Transverse colon (tissue), 4 donors: ENCODE data around the gene RAB1A.

Experiments
- CTCF ChIP-seq, 5 experiments: fragments of 200-600 bp in 3 of 5; fragments of 450-650 bp in 2 of 5; sonication (generic) in 3 of 5; IDR thresholded peaks; 1 replicate in 2 of 5; 2 replicates in 3 of 5; pipeline ENCODE4 v1.5.1; 2016 to 2017; ENCODE audit warnings: antibody characterized with exemption in 5 of 5, inconsistent platforms in 3 of 5, mild to moderate bottlenecking in 2 of 5, moderate library complexity in 1 of 5
- POLR2A ChIP-seq: fragments of 450-650 bp; IDR thresholded peaks from one replicate; pipeline ENCODE4 v1.6.1; 2016; ENCODE audit warnings: antibody characterized with exemption, mild to moderate bottlenecking, moderate library complexity
- POLR2AphosphoS5 ChIP-seq, 3 donors: sonication (generic); formaldehyde crosslinking; IDR thresholded peaks; one replicate each; pipeline ENCODE4 v1.6.1; 2016; ENCODE audit warnings: antibody characterized with exemption in 3 of 3

DNA sequence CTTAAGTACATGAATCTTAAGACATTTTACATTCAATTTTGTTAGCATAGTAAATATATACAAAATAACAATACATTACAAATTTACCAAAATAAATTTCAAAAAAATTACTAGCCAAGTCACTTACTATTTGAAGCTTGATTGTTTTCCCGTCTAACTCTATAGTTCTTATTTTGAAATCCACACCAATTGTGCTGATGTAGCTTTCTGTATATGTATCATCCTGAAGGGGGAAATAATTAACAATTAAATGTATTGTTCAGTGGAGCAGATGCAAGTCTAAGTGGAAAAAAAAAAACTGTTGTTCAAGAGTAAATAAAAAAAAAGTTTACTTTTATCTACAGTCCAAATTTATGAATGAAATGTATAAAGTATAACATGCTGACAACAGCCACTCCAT is 32.1 kb downstream of the RAB1A start:
- no peak for TF ChIP-seq CTCF (IDR thresholded peaks at IDR 0.05)
- TF ChIP-seq POLR2AphosphoS5 (IDR thresholded peaks at IDR 0.05) = no peak
- no peak for TF ChIP-seq POLR2A
